ACC112 (cell line): Measurements from ENCODE around the gene ABCC11.

ENCODE experiments used
- H2AFZ ChIP-seq: fragments of 200-600 bp; sonication (generic); one replicate; pipeline ENCODE4 v1.6.0; 2017; ENCODE audit warnings: antibody characterized with exemption, low read length; ENCODE audit not compliant: unreplicated experiment
- H3K27ac ChIP-seq: fragments of 200-600 bp; sonication (generic); 2 replicates; pipeline ENCODE4 v1.5.1; 2014; ENCODE audit warnings: low read depth, mild to moderate bottlenecking, antibody characterized with exemption, low read length, moderate library complexity
- H3K27me3 ChIP-seq: fragments of 200-600 bp; sonication (generic); 2 replicates; pipeline ENCODE4 v1.6.1; 2014; ENCODE audit warnings: mild to moderate bottlenecking, antibody characterized with exemption, low read length, moderate library complexity, mixed read lengths; ENCODE audit not compliant: insufficient read depth
- H3K36me3 ChIP-seq: fragments of 200-600 bp; sonication (generic); 2 replicates; pipeline ENCODE4 v1.6.1; 2016; ENCODE audit warnings: mild to moderate bottlenecking, antibody characterized with exemption, low read length, moderate library complexity, mixed read lengths; ENCODE audit not compliant: insufficient read depth
- H3K4me1 ChIP-seq: fragments of 200-600 bp; sonication (generic); one replicate; pipeline ENCODE4 v1.6.1; 2016; ENCODE audit warnings: low read length, mixed read lengths; ENCODE audit not compliant: insufficient read depth, unreplicated experiment, control insufficient read depth
- H3K4me3 ChIP-seq: fragments of 200-600 bp; sonication (generic); 2 replicates; pipeline ENCODE4 v1.5.1; 2014; ENCODE audit warnings: mild to moderate bottlenecking, low read depth, low read length
- H3K79me2 ChIP-seq: fragments of 200-600 bp; sonication (generic); one replicate; pipeline ENCODE4 v1.6.0; 2016; ENCODE audit warnings: low read length; ENCODE audit not compliant: control insufficient read depth, unreplicated experiment, insufficient read depth

ABCC11 gene

GRCh38 chr16:48247311-48247710 lies at the start of gene ABCC11:
ABCC11 (minus strand) TSS chr16:48247539; CDS start chr16:48231921, 15,618 bp downstream.
- peak within 1 kb of the TSS; percentile 94 for H3K4me3 ChIP-seq
- no peak within 1 kb of the TSS for H3K27ac ChIP-seq

GRCh38 chr16:48295488-48296281 lies 48.3 kb upstream of the ABCC11 start:
- no peak overlapping the region for H3K27ac ChIP-seq
- peaks cover 19% of the 10 kb centered on the region for H3K36me3 ChIP-seq
- H3K4me1 ChIP-seq: peaks cover 13% of the 10 kb centered on the region
- no peaks in the 10 kb centered on the region for H3K27me3 ChIP-seq
- H3K4me3 ChIP-seq: no peak overlapping the region
- H3K79me2 ChIP-seq: no peaks in the 10 kb centered on the region
- no peak overlapping the region for H2AFZ ChIP-seq

More at GRCh38 chr16:48247311-48247710, at the start of gene ABCC11:
- H3K79me2 ChIP-seq: peaks cover 65% of the 10 kb centered on the region
- no peaks in the 10 kb centered on the region for H3K27me3 ChIP-seq
- H3K36me3 ChIP-seq: no peaks in the 10 kb centered on the region
- H3K4me1 ChIP-seq: peaks cover 16% of the 10 kb centered on the region
- H2AFZ ChIP-seq: no peak within 1 kb of the TSS

GRCh38 chr16:48294724-48295123 lies 47.4 kb upstream of the ABCC11 start:
- Histone ChIP-seq H3K4me1 (peaks cover 10% of the 10 kb centered on the region), H3K36me3 (peaks cover 25% of the 10 kb centered on the region), H3K4me3 (no peak overlapping the region), H3K27ac (no peak overlapping the region), H3K27me3 (no peaks in the 10 kb centered on the region), H3K79me2 (no peaks in the 10 kb centered on the region), H2AFZ (no peak overlapping the region)

- no peak overlapping the region for H3K4me3 ChIP-seq
- no peak overlapping the region for H3K27ac ChIP-seq
- no peak overlapping the region for H2AFZ ChIP-seq
- peaks cover 25% of the 10 kb centered on the region for H3K36me3 ChIP-seq
- no peaks in the 10 kb centered on the region for H3K79me2 ChIP-seq
- peaks cover 10% of the 10 kb centered on the region for H3K4me1 ChIP-seq
- H3K27me3 ChIP-seq: no peaks in the 10 kb centered on the region
These were observed 45.1 kb upstream of the ABCC11 start for GRCh38 chr16:48292452-48292851.

GRCh38 chr16:48291754-48292153 lies 44.4 kb upstream of the ABCC11 start:
- Histone ChIP-seq H3K27me3 (no peaks in the 10 kb centered on the region), H3K4me3 (no peak overlapping the region), H2AFZ (no peak overlapping the region), H3K79me2 (no peaks in the 10 kb centered on the region), H3K27ac (no peak overlapping the region), H3K4me1 (peaks cover 10% of the 10 kb centered on the region), H3K36me3 (peaks cover 32% of the 10 kb centered on the region)

GRCh38 chr16:48291303-48291702 lies 44.0 kb upstream of the ABCC11 start:
- no peak overlapping the region for H3K4me3 ChIP-seq
- H3K27me3 ChIP-seq: no peaks in the 10 kb centered on the region
- H3K4me1 ChIP-seq: peaks cover 10% of the 10 kb centered on the region
- no peak overlapping the region for H3K27ac ChIP-seq
- H2AFZ ChIP-seq: no peak overlapping the region
- peaks cover 35% of the 10 kb centered on the region for H3K36me3 ChIP-seq
- no peaks in the 10 kb centered on the region for H3K79me2 ChIP-seq

GRCh38 chr16:48287239-48287638 lies 39.9 kb upstream of the ABCC11 start:
- Histone ChIP-seq H3K36me3 (peaks cover 48% of the 10 kb centered on the region), H2AFZ (no peak overlapping the region), H3K27me3 (no peaks in the 10 kb centered on the region), H3K79me2 (no peaks in the 10 kb centered on the region), H3K4me3 (no peak overlapping the region), H3K4me1 (peaks cover 10% of the 10 kb centered on the region), H3K27ac (no peak overlapping the region)

- no peak overlapping the region for H3K27ac ChIP-seq
These were observed 37.6 kb upstream of the ABCC11 start for GRCh38 chr16:48284772-48285409.

GRCh38 chr16:48282636-48283263 lies 35.4 kb upstream of the ABCC11 start:
- no peaks in the 10 kb centered on the region for H3K27me3 ChIP-seq
- no peaks in the 10 kb centered on the region for H3K79me2 ChIP-seq
- no peak overlapping the region for H2AFZ ChIP-seq
- no peak overlapping the region for H3K27ac ChIP-seq
- H3K4me3 ChIP-seq: no peak overlapping the region
- H3K36me3 ChIP-seq: peaks cover 38% of the 10 kb centered on the region
- no peaks in the 10 kb centered on the region for H3K4me1 ChIP-seq

More at GRCh38 chr16:48284772-48285409, 37.6 kb upstream of the ABCC11 start:
- no peaks in the 10 kb centered on the region for H3K4me1 ChIP-seq
- H3K79me2 ChIP-seq: no peaks in the 10 kb centered on the region
- H2AFZ ChIP-seq: no peak overlapping the region
- H3K36me3 ChIP-seq: peaks cover 40% of the 10 kb centered on the region
- H3K4me3 ChIP-seq: no peak overlapping the region
- H3K27me3 ChIP-seq: no peaks in the 10 kb centered on the region

- Histone ChIP-seq H3K79me2 (no peaks in the 10 kb centered on the region), H3K4me3 (no peak overlapping the region), H3K4me1 (no peaks in the 10 kb centered on the region), H3K27ac (no peak overlapping the region), H2AFZ (no peak overlapping the region), H3K27me3 (no peaks in the 10 kb centered on the region), H3K36me3 (peaks cover 24% of the 10 kb centered on the region)
These were observed 33.2 kb upstream of the ABCC11 start for GRCh38 chr16:48280546-48280945.
